HUES6 (cell line): ENCODE results near the gene PTPRM.

Source experiments
- H3K27ac ChIP-seq: 2 replicates; pipeline ENCODE4 v1.7.0; 2013; ENCODE audit warnings: low read depth, mild to moderate bottlenecking, low read length, inconsistent platforms
- H3K27me3 ChIP-seq: 2 replicates; pipeline ENCODE4 v1.6.1; 2013; ENCODE audit warnings: low read length; ENCODE audit not compliant: control insufficient read depth, insufficient read depth
- H3K36me3 ChIP-seq: 2 replicates; pipeline ENCODE4 v1.6.1; 2013; ENCODE audit warnings: low read length; ENCODE audit not compliant: control insufficient read depth, insufficient read depth
- H3K4me1 ChIP-seq: 2 replicates; pipeline ENCODE4 v1.6.1; 2013; ENCODE audit warnings: low read length; ENCODE audit not compliant: control insufficient read depth, insufficient read depth
- H3K4me3 ChIP-seq: 2 replicates; pipeline ENCODE4 v1.5.1; 2013; ENCODE audit warnings: low read depth, low read length
- H3K9ac ChIP-seq: one replicate; pipeline ENCODE4 v1.6.1; 2013; ENCODE audit warnings: mild to moderate bottlenecking, low read length
- H3K9me3 ChIP-seq: 2 replicates; pipeline ENCODE4 v1.6.1; 2013; ENCODE audit warnings: low read depth, low read length; ENCODE audit not compliant: control insufficient read depth, insufficient read depth

The PTPRM gene

GRCh38 chr18:7566567-7567473, at the start of gene PTPRM:
TSS of gene PTPRM (plus strand) at chr18:7567316. CDS start at chr18:7567819, 503 bp downstream.
- peak within 1 kb of the TSS; percentile 80 for H3K9ac ChIP-seq

GRCh38 chr18:7517852-7518251, 49.3 kb upstream of the PTPRM start:
- Histone ChIP-seq H3K27ac (no peak overlapping the region), H3K27me3 (no peaks in the 10 kb centered on the region), H3K9ac (no peak overlapping the region), H3K4me1 (peaks cover 36% of the 10 kb centered on the region), H3K4me3 (no peak overlapping the region), H3K36me3 (no peaks in the 10 kb centered on the region), H3K9me3 (no peaks in the 10 kb centered on the region)

More at GRCh38 chr18:7566567-7567473, at the start of gene PTPRM:
- Histone ChIP-seq H3K27ac (peak within 1 kb of the TSS; percentile 11; the same call in 1 of the 2 replicates), H3K4me3 (peak within 1 kb of the TSS; percentile 89), H3K27me3 (peaks cover 37% of the 10 kb centered on the region), H3K4me1 (peaks cover 11% of the 10 kb centered on the region), H3K36me3 (no peaks in the 10 kb centered on the region), H3K9me3 (no peaks in the 10 kb centered on the region)

- H3K36me3 ChIP-seq, result no peaks in the 10 kb centered on the region
- H3K27me3 ChIP-seq, result no peaks in the 10 kb centered on the region
Measured at GRCh38 chr18:7520200-7520785, 46.8 kb upstream of the PTPRM start.

GRCh38 chr18:7521226-7521856, 45.8 kb upstream of the PTPRM start:
- no peak overlapping the region for H3K9ac ChIP-seq
- H3K9me3 ChIP-seq, result no peaks in the 10 kb centered on the region
- H3K27me3 ChIP-seq, result no peaks in the 10 kb centered on the region
- H3K27ac ChIP-seq, result no peak overlapping the region
- peaks cover 15% of the 10 kb centered on the region for H3K4me1 ChIP-seq
- no peak overlapping the region for H3K4me3 ChIP-seq
- no peaks in the 10 kb centered on the region for H3K36me3 ChIP-seq

More at GRCh38 chr18:7520200-7520785, 46.8 kb upstream of the PTPRM start:
- Histone ChIP-seq H3K9ac (no peak overlapping the region), H3K4me1 (peaks cover 26% of the 10 kb centered on the region), H3K27ac (no peak overlapping the region), H3K4me3 (no peak overlapping the region), H3K9me3 (no peaks in the 10 kb centered on the region)

- Histone ChIP-seq H3K4me1 (peaks cover 7% of the 10 kb centered on the region; the same call in 1 of the 2 replicates), H3K36me3 (no peaks in the 10 kb centered on the region), H3K27me3 (no peaks in the 10 kb centered on the region), H3K4me3 (no peak overlapping the region), H3K9me3 (no peaks in the 10 kb centered on the region), H3K9ac (no peak overlapping the region), H3K27ac (no peak overlapping the region)
Measured at GRCh38 chr18:7523772-7524171, 43.3 kb upstream of the PTPRM start.

GRCh38 chr18:7524786-7525185, 42.3 kb upstream of the PTPRM start:
- H3K4me1 ChIP-seq, result no peaks in the 10 kb centered on the region
- no peak overlapping the region for H3K27ac ChIP-seq
- no peaks in the 10 kb centered on the region for H3K36me3 ChIP-seq
- no peak overlapping the region for H3K4me3 ChIP-seq
- H3K27me3 ChIP-seq, result no peaks in the 10 kb centered on the region
- no peaks in the 10 kb centered on the region for H3K9me3 ChIP-seq
- no peak overlapping the region for H3K9ac ChIP-seq

DNA sequence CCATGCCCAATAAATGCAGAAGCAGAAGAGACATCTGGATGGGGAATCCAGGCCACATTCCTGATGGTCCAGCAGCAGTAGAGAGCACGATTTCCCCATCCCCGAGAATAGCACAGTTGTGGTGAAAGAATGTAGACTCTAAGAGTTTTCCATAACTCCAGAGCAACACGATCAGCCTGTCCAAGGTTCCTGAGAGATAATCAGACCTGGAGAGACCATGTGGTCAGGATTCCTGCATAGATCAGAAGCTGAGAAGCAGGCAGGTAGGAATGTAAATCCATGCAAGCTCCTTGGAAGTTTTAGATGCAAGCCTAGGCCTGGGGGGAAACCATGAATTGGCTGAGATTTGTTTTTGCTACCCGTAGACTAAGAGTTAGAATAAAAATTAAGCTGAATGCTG, 34.2 kb upstream of the PTPRM start:
- Histone ChIP-seq H3K4me3 (no peak overlapping the region), H3K4me1 (no peaks in the 10 kb centered on the region), H3K9me3 (0 out of 2 replicates have a peak, but pooled peaks cover 3% of the 10 kb centered on the region), H3K27ac (no peak overlapping the region), H3K9ac (no peak overlapping the region), H3K27me3 (no peaks in the 10 kb centered on the region), H3K36me3 (no peaks in the 10 kb centered on the region)

DNA sequence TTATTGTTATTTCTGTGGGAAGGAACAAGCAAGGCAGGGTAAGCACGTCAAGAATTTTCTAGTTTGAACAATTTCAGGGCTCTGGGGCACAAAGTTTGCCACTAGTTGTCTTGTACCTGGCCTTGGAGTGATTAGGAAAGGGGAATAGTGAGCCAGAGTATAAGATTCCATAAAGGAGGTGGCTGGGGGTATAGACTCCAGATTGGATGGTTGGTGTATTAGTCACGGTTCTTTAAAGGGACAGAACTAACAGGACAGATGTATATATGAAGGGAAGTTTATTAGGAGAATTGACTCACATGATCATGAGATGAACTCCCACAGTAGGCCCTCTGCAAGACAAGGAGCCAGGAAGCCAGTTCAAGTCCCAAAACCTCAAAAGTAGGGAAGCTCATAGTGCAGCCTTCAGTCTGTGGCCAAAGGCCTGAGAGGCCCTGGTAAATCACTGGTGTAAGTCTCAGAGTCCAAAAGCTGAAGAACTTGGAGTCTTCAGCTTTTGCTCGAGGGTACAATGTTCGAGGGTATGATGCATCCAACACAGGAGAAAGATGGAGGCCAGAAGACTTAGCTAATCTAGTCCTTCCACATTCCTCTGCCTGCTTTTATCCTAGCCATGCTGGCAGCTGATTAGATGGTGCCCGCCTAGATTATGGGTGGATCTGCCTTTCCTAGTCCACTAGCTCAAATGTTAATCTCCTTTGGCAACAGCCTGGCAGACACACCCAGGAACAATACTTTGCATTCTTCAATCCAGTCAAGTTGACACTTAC, 31.5 kb upstream of the PTPRM start:
- Histone ChIP-seq H3K4me1 (no peaks in the 10 kb centered on the region), H3K4me3 (no peak overlapping the region), H3K27me3 (no peaks in the 10 kb centered on the region), H3K9me3 (0 out of 2 replicates have a peak, but pooled peaks cover 3% of the 10 kb centered on the region), H3K9ac (no peak overlapping the region), H3K36me3 (no peaks in the 10 kb centered on the region), H3K27ac (no peak overlapping the region)

DNA sequence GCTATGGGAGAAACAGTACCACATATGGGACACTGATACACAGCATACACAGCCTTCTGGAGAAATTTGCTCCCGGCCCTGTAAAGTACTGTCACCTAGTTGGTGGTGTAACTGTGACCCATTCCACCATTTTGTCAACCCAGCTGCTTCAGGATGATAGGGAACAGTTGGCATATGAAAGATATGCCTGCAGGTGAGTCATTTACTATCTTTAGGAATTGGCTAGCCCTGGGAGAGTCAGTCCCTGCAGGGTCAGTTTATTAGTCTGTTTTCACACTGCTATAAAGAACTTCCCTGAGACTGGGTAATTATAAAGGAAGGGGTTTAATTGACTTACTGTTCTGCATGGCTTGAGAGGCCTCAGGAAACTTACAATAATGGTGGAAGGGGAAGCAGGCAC, 30.0 kb upstream of the PTPRM start:
- Histone ChIP-seq H3K9me3 (no peaks in the 10 kb centered on the region), H3K27ac (no peak overlapping the region), H3K9ac (no peak overlapping the region), H3K4me3 (no peak overlapping the region), H3K27me3 (no peaks in the 10 kb centered on the region), H3K36me3 (no peaks in the 10 kb centered on the region), H3K4me1 (no peaks in the 10 kb centered on the region)

GRCh38 chr18:7541835-7542234, 25.3 kb upstream of the PTPRM start:
- Histone ChIP-seq H3K9ac (no peak overlapping the region), H3K4me3 (no peak overlapping the region), H3K27ac (no peak overlapping the region), H3K27me3 (no peaks in the 10 kb centered on the region), H3K9me3 (no peaks in the 10 kb centered on the region), H3K36me3 (no peaks in the 10 kb centered on the region), H3K4me1 (no peaks in the 10 kb centered on the region)
